Activated T-helper 17 cell treated with anti-CD3 and anti-CD28 coated beads, Interleukin-2, amount 50 U/mL, for 72 hours (primary cell): ENCODE measurements around the gene TLE3. TPM values are rescaled to one million over a fixed set of nuclear protein-coding genes. Genes with fewer than 3 reads are reported as not detected.

ENCODE experiments used
- ATAC-seq: fragments of 150-1000 bp; cut with Tn5 transposase; replicated peaks from 2 replicates; pipeline ENCODE4 v1.10.0; 2021; ENCODE audit warnings: mild to moderate bottlenecking, moderate library complexity
- H3K27ac Mint-ChIP-seq: one replicate; pipeline ENCODE4 v1.8.0; 2022; ENCODE audit warnings: mixed read lengths
- H3K27me3 Mint-ChIP-seq: one replicate; pipeline ENCODE4 v1.8.0; 2022; ENCODE audit warnings: mixed read lengths
- H3K36me3 Mint-ChIP-seq: one replicate; pipeline ENCODE4 v1.8.0; 2022; ENCODE audit warnings: low read depth, mild to moderate bottlenecking, mixed read lengths
- H3K4me1 Mint-ChIP-seq: one replicate; pipeline ENCODE4 v1.8.0; 2022; ENCODE audit warnings: mixed read lengths
- H3K4me3 Mint-ChIP-seq: one replicate; pipeline ENCODE4 v1.8.0; 2022; ENCODE audit warnings: mild to moderate bottlenecking, mixed read lengths
- H3K9me3 Mint-ChIP-seq: one replicate; pipeline ENCODE4 v1.8.0; 2022; ENCODE audit warnings: mixed read lengths
- total RNA-seq, 2 donors: library from RNA; stranded (reverse); gene quantifications; one replicate each; pipeline ENCODE4 v1.2.3, GENCODE V29; 2022

Gene TLE3
- total RNA-seq, 2 donors from 2014 or later: 94.9 to 131 TPM

DNA sequence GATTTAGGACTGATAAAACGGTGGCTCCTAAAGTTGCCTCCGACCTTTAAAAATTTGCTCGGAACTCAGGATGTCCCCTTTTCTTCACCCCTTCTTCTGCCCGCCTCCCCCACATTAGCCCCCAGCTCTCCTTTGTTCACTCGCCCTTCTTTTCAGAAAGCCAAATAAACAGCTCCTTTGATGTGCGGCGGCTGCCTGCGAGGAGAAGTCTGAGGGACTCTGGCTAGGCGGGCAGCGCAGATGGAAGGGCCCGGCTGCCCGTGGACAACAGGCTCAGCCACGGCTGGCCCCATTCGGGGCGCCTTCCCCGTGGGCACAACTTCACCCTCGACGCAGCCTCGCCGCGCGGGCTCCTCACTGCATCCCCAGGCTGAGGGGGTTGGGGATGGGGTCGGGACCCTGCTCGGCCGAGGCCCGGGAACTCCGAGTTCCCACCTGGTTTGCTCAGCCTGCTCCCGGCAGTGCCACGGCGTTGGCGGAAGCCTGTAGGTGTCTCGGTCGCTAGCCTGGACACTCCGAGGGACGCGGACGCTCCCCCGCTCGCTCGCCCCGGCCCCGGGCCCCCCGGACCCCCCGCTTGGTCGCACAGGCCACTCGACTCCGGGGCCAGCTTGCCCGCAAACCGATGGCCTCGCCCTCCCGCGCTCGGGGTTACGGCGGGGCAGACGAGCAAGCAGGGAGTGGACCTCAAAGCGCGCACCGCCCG, 897 bp upstream of the TLE3 start:
- H3K4me3 Mint-ChIP-seq: peak overlapping the region; percentile 99
- no peaks in the 10 kb centered on the region for H3K9me3 Mint-ChIP-seq
- no peak for ATAC-seq
- H3K4me1 Mint-ChIP-seq: peaks cover 14% of the 10 kb centered on the region
- peak overlapping the region; percentile 99 for H3K27ac Mint-ChIP-seq
- peaks cover 45% of the 10 kb centered on the region for H3K36me3 Mint-ChIP-seq
- peaks cover 4% of the 10 kb centered on the region for H3K27me3 Mint-ChIP-seq

DNA sequence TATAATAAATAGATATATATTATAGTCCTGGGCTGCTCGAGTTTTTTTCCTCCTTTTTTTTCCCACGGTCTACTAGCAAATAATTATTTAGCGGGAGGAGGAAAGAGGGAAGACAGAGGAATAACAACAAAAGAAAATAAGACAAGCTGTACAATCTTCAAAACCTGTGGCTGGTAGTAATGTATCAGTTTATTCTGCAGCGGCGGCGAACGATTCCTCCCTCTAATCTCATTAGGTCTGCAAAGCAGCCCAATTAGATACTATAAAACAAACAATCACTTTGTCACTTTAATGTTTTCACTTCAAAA, 390 bp upstream of the TLE3 start:
- Mint-ChIP-seq H3K27ac (peak overlapping the region; percentile 99), H3K9me3 (no peaks in the 10 kb centered on the region), H3K4me1 (peaks cover 18% of the 10 kb centered on the region), H3K4me3 (peak overlapping the region; percentile 99), H3K36me3 (peaks cover 50% of the 10 kb centered on the region), H3K27me3 (peaks cover 4% of the 10 kb centered on the region)
- no peak for ATAC-seq

DNA sequence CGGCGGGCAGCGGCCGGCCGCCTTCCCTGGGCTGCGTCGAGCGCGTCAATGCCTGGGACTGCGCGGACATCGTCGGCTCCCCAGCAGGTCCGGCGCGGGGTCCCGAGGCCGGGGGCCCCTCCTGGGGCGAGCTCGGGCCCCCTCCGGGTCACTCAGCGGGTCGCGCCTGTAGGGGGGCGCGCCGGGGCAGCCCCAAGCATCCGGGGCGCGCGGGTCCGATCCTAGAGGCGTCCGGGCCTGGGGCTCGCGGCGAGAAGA, 725 bp downstream of the TLE3 start:
- H3K9me3 Mint-ChIP-seq: no peaks in the 10 kb centered on the region
- peak overlapping the region; percentile 99 for H3K4me3 Mint-ChIP-seq
- H3K27me3 Mint-ChIP-seq: no peaks in the 10 kb centered on the region
- H3K36me3 Mint-ChIP-seq: peaks cover 62% of the 10 kb centered on the region
- peaks cover 27% of the 10 kb centered on the region for H3K4me1 Mint-ChIP-seq
- peak overlapping the region; percentile 87 for H3K27ac Mint-ChIP-seq
- no peak for ATAC-seq

DNA sequence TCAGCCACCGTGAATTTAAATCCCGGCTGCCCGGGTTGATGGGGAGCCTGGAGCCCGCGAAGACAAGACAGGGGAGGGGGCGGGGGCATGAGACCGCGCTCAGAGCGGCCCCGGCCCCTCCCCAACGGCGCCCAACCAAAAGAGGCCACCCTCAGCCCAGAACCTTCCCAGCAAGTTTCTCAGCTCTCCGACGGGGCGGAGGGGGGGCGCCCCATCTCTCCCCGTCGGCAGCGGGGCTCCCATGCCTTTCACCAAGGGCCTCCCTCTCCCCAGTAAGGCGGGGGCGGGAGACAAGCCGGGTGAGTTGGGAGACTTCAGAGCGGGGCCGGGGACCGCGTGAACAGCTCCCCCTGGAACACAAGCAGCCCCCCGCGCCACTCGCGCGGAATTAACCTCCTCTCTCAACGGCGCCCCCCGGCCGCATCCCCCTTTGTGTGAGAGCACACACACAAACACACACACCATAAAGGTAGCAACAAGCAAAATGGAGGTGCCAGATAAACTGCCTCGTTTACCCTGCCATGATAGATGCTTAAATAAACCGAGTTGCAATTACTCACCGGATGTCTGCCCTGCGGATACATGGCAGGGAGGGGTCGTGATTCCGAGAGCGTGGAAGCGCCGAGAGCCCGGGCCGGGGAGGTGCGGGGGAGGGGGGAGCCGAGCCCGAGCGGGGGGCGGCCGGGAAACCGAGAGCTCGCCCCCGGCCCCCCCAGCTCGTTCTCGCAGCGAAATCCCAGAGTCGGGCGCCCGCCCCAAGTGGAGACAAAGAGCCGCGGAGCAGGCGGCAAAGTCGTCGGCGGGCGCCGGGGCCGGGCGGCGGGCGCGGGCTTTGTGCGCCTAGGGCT, 1.3 kb downstream of the TLE3 start:
- Mint-ChIP-seq H3K27me3 (no peaks in the 10 kb centered on the region), H3K27ac (peak overlapping the region; percentile 87), H3K9me3 (no peaks in the 10 kb centered on the region), H3K4me3 (peak overlapping the region; percentile 89), H3K36me3 (peaks cover 67% of the 10 kb centered on the region), H3K4me1 (peaks cover 30% of the 10 kb centered on the region)
- peak; percentile 2 for ATAC-seq

DNA sequence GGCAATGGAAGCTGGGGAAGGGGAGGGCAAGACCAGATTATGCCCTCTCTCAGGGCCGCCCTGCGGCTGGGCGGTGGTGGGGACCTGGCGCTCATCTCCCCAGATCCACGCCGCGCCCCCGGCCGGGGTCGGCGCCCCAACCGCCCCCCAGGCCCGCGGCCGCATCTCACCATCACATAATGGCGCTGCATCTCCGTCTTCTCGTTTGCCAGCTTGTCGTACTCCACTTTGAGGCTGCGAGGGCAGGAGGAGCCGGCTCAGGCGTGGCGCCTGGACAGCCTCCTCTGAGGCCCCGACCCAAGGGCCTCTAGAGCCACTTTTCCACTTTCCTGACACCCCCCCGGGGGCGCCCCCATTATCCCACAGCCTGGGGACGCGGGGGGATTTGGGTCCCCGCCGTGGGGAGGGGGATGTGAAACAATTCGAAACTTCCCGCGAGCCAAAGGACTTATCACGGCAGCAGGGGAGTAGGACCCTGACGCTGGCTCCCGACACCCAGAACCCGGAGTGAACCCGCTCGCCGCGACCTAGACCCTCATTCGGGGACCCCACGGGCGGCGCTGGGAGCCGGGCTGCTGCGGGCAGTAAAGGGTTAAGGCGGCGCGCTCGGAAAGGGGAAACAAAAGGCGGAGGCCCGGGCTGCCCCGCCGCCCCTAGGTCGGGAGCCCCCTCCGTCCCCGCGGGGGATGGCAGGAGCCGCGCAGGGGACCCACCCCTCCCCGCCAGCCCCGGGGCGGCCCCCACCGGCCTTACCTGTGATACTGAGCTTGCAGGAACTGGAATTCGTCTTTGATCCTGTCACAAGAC, 2.1 kb downstream of the TLE3 start:
- peak overlapping the region; percentile 89 for H3K4me3 Mint-ChIP-seq
- H3K36me3 Mint-ChIP-seq: peaks cover 75% of the 10 kb centered on the region
- no peaks in the 10 kb centered on the region for H3K9me3 Mint-ChIP-seq
- H3K27me3 Mint-ChIP-seq: no peaks in the 10 kb centered on the region
- ATAC-seq: no peak
- peaks cover 37% of the 10 kb centered on the region for H3K4me1 Mint-ChIP-seq
- peak overlapping the region; percentile 87 for H3K27ac Mint-ChIP-seq

DNA sequence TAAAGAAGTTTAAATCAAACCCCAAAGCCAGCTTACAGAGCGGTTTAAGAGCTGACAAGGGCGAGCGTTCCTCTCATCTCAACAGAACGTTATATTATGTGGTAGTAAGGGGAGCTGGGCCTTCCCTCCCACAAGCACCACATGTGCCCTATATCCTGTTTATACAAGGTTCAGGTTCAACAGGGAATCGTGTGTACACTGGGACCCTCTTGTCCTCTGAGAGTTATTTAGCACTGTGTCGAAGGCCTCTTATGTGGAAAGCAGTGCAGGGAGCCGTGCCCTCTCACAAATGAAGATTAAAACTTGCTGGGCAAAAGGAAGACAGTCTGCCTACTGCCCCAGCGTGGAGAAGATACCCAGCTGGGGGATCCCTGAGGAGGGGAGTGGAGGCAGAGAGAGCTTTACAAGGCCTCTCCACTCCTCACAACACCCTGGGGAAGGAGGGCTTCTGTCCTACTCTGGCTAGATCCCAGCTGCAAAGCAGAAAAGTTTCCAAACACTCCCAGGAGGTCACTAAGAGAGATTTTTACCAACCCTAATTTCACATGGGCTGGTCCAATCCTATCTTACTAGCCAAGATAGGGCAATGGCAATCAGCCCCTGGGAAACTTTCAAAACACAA, 2.9 kb downstream of the TLE3 start:
- Mint-ChIP-seq H3K9me3 (no peaks in the 10 kb centered on the region), H3K27me3 (no peaks in the 10 kb centered on the region), H3K4me3 (peak overlapping the region; percentile 89), H3K27ac (peak overlapping the region; percentile 60), H3K36me3 (peaks cover 83% of the 10 kb centered on the region), H3K4me1 (peaks cover 45% of the 10 kb centered on the region)
- no peak for ATAC-seq

DNA sequence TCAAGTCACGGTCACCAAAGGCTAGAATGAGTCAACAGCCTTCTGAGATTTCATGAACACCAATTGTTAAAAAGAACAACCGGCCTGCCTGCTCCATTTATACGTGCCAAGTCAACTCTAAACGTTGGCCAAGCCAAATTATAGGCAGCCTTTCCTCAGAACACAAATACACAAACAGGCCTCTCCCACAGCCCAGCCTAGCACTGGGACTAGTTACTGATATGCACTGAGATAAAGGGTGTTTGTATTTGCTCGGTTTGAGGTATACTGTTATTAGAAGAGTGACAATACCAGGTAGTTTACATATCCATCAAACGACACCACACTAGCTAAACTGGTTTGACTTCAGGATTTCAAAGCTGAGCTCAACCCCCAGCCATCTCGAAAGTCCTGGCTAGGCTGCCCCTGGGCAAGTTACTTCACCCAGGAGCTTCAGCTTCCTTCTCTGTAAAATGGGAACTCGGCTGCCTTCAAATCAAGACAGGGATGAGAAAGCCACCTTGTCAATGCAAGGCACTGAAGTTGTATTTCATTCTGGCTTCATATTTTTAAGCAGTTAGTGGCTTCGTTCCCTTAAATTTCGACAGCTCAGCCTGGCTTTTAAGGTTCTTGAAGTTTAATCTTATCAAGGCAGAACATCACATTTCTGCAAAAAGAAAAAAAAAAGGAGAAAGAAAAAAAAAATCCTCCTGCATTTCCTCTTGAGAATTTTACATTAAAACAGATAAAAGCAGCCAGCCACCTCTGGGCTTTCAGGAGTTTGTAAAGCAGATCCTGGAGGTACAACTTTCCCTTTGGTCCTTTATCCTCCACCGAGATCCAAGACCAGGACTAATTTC, 4.0 kb downstream of the TLE3 start:
- Mint-ChIP-seq H3K36me3 (peaks cover 87% of the 10 kb centered on the region), H3K27me3 (no peaks in the 10 kb centered on the region), H3K9me3 (no peaks in the 10 kb centered on the region), H3K27ac (peak overlapping the region; percentile 64), H3K4me3 (peak overlapping the region; percentile 89), H3K4me1 (peaks cover 50% of the 10 kb centered on the region)
- ATAC-seq: peak; percentile 1

DNA sequence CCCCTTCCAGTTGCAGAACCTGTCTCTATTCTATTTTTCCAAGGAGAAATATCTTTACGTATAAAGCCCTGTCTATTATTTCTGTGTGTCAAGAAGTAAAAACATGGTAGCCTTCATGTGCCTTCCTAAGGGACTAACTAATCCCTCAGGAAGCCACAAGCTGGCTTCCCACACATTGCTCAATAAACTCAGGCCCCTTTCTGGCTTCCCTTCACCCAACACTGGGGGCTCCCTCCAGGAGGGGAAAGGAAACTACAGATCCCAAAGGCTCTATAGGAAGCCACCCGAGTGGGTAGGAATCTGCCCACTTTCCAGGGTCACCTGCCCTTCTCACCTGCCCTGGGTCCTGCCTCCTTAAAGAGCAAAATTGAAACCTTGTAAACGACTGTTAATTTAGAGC, 4.6 kb downstream of the TLE3 start:
- ATAC-seq: no peak
- Mint-ChIP-seq H3K27me3 (no peaks in the 10 kb centered on the region), H3K27ac (peak overlapping the region; percentile 64), H3K4me1 (peaks cover 54% of the 10 kb centered on the region), H3K36me3 (peaks cover 94% of the 10 kb centered on the region), H3K9me3 (no peaks in the 10 kb centered on the region), H3K4me3 (peak overlapping the region; percentile 89)

DNA sequence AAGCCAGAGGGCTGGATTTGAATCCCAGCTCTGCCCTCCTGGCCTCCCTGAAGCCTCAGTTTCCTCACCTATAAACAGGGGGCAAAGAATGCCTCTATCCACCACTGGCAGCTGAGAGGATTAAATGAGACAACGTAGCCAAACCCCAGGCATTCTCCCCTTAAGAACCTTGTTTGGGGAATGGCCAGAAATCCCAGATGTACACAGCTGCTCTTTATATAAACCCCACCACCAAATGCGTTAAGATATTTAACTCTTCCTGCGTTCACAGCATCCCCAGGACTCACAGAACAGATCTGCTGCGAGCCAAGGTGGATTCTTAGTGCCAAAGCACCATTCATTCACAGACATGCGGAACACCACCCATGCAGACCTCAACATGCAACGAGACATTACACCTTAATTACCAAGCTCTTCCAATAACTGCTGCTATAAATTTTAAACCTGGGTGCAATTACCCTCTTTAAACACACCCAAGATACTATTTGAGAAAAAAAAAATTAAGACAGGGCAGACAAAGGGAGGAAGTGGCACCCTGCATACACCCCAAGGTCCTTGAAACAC, 5.2 kb downstream of the TLE3 start:
- ATAC-seq: no peak
- Mint-ChIP-seq H3K4me3 (peak overlapping the region; percentile 89), H3K4me1 (peaks cover 51% of the 10 kb centered on the region), H3K27me3 (no peaks in the 10 kb centered on the region), H3K36me3 (peaks cover 94% of the 10 kb centered on the region), H3K9me3 (no peaks in the 10 kb centered on the region), H3K27ac (peak overlapping the region; percentile 67)

DNA sequence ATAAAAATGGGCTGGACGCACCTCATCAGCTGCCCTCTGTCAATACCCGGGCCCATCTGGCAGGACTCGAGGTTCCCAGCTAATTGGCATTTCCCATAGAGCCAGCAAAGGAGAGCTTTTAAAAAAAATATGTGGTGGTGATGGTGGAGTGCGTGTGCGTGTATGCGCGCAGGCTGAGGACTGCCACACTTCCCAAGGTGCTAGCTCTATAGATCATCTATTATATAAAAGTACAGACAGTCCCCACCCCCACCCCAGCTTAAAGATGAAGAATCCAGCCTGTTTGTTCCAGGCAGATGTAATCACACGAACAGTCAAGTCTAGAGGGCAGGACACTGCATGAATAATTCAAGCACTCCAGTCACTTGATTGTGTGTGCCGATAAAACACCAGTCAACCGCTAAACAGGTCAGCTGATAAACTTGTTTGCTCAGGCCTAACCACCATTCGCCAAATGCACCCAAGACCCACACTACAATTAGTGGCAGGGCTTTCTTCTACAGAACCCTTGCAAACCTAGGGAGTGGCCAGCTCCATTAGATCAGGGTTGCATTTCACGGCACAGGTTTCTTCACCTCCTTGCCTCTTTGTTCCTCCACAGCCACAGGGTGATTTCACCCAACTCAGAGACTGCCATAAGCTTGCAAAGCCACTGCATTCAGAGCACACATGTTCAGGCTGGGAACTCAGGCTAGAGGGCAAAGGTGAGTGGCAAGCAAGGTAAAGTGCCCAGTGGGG, 5.8 kb downstream of the TLE3 start:
- peak; percentile 55 for ATAC-seq
- Mint-ChIP-seq H3K9me3 (no peaks in the 10 kb centered on the region), H3K4me3 (peak overlapping the region; percentile 89), H3K4me1 (peaks cover 58% of the 10 kb centered on the region), H3K36me3 (peaks cover 98% of the 10 kb centered on the region), H3K27ac (peak overlapping the region; percentile 67), H3K27me3 (no peaks in the 10 kb centered on the region)

DNA sequence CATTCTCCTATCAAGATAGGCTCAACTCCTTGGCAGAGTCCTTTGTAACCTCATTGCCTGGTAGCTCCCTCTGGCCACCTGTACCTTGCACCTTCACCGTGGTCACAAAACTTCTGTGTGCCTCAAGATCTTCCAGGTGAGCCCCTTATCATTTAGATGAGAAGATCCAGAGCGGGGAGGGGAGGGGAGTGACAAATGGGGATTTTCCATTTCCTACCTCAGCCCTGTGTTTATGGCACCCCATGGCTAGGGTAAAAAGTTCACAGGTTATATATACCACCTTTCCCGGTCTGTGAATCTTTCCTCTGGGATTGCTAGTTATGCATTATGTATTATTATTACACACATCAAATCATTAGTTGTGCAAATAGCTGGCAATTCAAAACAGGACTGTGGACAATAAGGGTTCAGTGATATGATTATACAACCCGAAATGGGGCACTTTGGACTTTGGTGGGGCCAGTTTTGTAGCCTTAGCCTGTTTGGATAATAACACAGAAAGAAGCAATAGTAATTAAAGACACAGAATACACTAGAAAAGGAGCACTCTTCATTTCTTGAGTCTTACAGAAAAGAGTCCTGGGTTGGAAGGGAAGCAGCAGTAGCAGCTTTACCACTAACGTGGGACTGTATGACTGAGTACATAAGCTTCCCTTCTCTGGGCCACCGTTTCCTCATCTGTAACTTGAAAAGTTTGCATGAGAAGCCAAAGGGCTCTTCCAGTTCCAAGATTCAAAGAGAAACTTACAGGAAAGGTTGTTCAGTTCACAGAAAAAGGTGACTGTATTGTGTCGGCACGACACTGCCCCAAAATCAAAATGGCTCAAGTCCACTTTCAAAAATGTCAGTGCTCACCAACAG, 7.1 kb downstream of the TLE3 start:
- Mint-ChIP-seq H3K36me3 (peaks cover 100% of the 10 kb centered on the region), H3K4me1 (peaks cover 70% of the 10 kb centered on the region), H3K9me3 (no peaks in the 10 kb centered on the region), H3K27me3 (no peaks in the 10 kb centered on the region), H3K27ac (peak overlapping the region; percentile 67), H3K4me3 (peak overlapping the region; percentile 89)
- peak; percentile 61 for ATAC-seq

DNA sequence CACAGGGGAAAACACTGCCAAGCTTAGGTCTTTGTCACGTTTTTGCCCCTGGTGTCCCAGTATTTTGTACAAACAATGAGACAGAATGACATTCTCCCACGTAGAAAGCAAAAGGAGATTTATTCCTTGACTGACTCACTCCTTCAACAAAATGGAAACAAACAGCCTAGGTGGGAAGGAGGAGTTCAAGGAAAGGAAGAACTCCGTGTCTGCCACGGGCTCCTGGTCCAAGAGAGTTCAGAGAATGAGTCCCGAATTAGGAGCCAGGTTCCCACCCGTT, 8.1 kb downstream of the TLE3 start:
- Mint-ChIP-seq H3K4me1 (peaks cover 73% of the 10 kb centered on the region), H3K36me3 (peaks cover 100% of the 10 kb centered on the region), H3K4me3 (peak overlapping the region; percentile 89), H3K9me3 (no peaks in the 10 kb centered on the region), H3K27ac (peak overlapping the region; percentile 46), H3K27me3 (no peaks in the 10 kb centered on the region)
- ATAC-seq: no peak
